Peyer's patch (tissue), 4 donors: ENCODE data around the gene ADCY2.

Experiments
- CTCF ChIP-seq, 6 experiments: fragments of 450-650 bp in 4 of 6; fragments of 200-600 bp in 2 of 6; sonication (generic) in 1 of 6; IDR thresholded peaks; one replicate each; pipeline ENCODE4 v1.5.1; 2017 to 2019; ENCODE audit warnings: antibody characterized with exemption in 6 of 6, mild to moderate bottlenecking in 3 of 6, moderate library complexity in 1 of 6
- POLR2A ChIP-seq, 2 donors: fragments of 450-650 bp; IDR thresholded peaks; one replicate each; pipeline ENCODE4 v1.5.1; 2017; ENCODE audit warnings: antibody characterized with exemption in 2 of 2, mild to moderate bottlenecking in 2 of 2, moderate library complexity in 2 of 2

- TF ChIP-seq CTCF (IDR thresholded peaks at IDR 0.05): no peak
- TF ChIP-seq POLR2A (IDR thresholded peaks at IDR 0.05): no peak
Measured at GRCh38 chr5:7608772-7609171, 212.8 kb downstream of the ADCY2 start.
